HepG2 (cell line): Measurements from ENCODE around the gene HES2. TPM values are rescaled to one million over a fixed set of nuclear protein-coding genes. Genes with fewer than 3 reads are reported as not detected.

Source experiments
- ELF1 ChIP-seq: sonication (generic); formaldehyde crosslinking; IDR thresholded peaks from 2 replicates; pipeline ENCODE4 v1.4.0; 2020; ENCODE audit warnings: missing genetic modification reagents
- GATAD2A ChIP-seq: IDR thresholded peaks from 2 replicates; pipeline ENCODE4 v1.6.1; 2016
- GTF2F1 ChIP-seq: fragments of 150-350 bp; IDR thresholded peaks from 2 replicates; pipeline ENCODE4 v1.6.1; 2014; ENCODE audit warnings: low read length
- RBM39 ChIP-seq: fragments of 200-400 bp; formaldehyde crosslinking; IDR thresholded peaks from one replicate; pipeline ENCODE4 v1.6.1; 2018; ENCODE audit warnings: antibody characterized with exemption, mild to moderate bottlenecking, low read depth, low read length; ENCODE audit not compliant: poor library complexity, severe bottlenecking
- YY1 ChIP-seq: IDR thresholded peaks from 2 replicates; pipeline ENCODE4 v1.6.1; 2011; ENCODE audit warnings: low read length, low read depth, moderate library complexity, mild to moderate bottlenecking; ENCODE audit not compliant: insufficient read depth, insufficient replicate concordance
- ZFP37 ChIP-seq: sonication (generic); formaldehyde crosslinking; IDR thresholded peaks from 2 replicates; pipeline ENCODE4 v1.4.0; 2020; ENCODE audit warnings: missing genetic modification reagents, borderline replicate concordance
- ZNF329 ChIP-seq: sonication (generic); formaldehyde crosslinking; IDR thresholded peaks from 2 replicates; pipeline ENCODE4 v1.9.0; 2021; ENCODE audit warnings: low read depth, mild to moderate bottlenecking, missing genetic modification reagents
- ZNF432 ChIP-seq: sonication (generic); formaldehyde crosslinking; IDR thresholded peaks from 2 replicates; pipeline ENCODE4 v1.5.0; 2020; ENCODE audit warnings: missing genetic modification reagents, mild to moderate bottlenecking, borderline replicate concordance
- ZNF737 ChIP-seq: sonication (generic); formaldehyde crosslinking; IDR thresholded peaks from 2 replicates; pipeline ENCODE4 v1.5.0; 2020; ENCODE audit warnings: missing genetic modification reagents, mild to moderate bottlenecking, borderline replicate concordance
- ZNF75D ChIP-seq: sonication (generic); formaldehyde crosslinking; IDR thresholded peaks from 2 replicates; pipeline ENCODE4 v1.8.1; 2023; ENCODE audit warnings: missing genetic modification reagents, mild to moderate bottlenecking, borderline replicate concordance
- polyA plus RNA-seq, 8 experiments: library from polyadenylated mRNA; depleted of rRNA in 3 of 8; stranded (reverse) in 7 of 8; unstranded in 1 of 8; fragments of >200 nt; fragmentation: Illumina TruSeq in 4 of 8; extraction: Trizol in 4 of 8; gene quantifications; 2 replicates each; pipeline versions ENCODE4 v1.2.1 to v1.2.3, GENCODE V29; 2011 to 2016; ENCODE audit warnings: low read depth in 4 of 8, missing spikeins in 1 of 8, mixed read lengths in 1 of 8; ENCODE audit not compliant: insufficient read depth in 1 of 8
- total RNA-seq, 5 experiments: library from RNA; depleted of rRNA; stranded (reverse); fragments of >200 nt; fragmentation: Illumina TruSeq; extraction: Trizol; gene quantifications; 2 replicates each; pipeline ENCODE4 v1.2.3, GENCODE V29; 2016; ENCODE audit warnings: low read depth in 1 of 5
- TF ChIP-seq, protein P1 (sequence below): sonication (generic); formaldehyde crosslinking; IDR thresholded peaks from 2 replicates; pipeline ENCODE4 v1.4.0; 2020; ENCODE audit warnings: mild to moderate bottlenecking, missing genetic modification reagents, borderline replicate concordance
- TF ChIP-seq, protein P2 (sequence below): sonication (generic); formaldehyde crosslinking; IDR thresholded peaks from 2 replicates; pipeline ENCODE4 v1.9.0; 2021; ENCODE audit warnings: missing genetic modification reagents, borderline replicate concordance
- TF ChIP-seq, protein P3 (sequence below): sonication (generic); formaldehyde crosslinking; IDR thresholded peaks from 2 replicates; pipeline ENCODE4 v1.5.0; 2020; ENCODE audit warnings: mild to moderate bottlenecking, missing genetic modification reagents
- TF ChIP-seq, protein P4 (sequence below): sonication (generic); formaldehyde crosslinking; IDR thresholded peaks from 2 replicates; pipeline ENCODE4 v1.4.0; 2020; ENCODE audit warnings: missing genetic modification reagents
- TF ChIP-seq, protein P5 (sequence below): sonication (generic); formaldehyde crosslinking; IDR thresholded peaks from 2 replicates; pipeline ENCODE4 v1.4.0; 2020; ENCODE audit warnings: missing genetic modification reagents

Gene HES2
- total and polyA plus RNA-seq, 2 of the 13 experiments (the other 11 are each of a cell fraction or from before 2014, with no cell fraction given): 0.11 to 0.17 TPM

DNA sequence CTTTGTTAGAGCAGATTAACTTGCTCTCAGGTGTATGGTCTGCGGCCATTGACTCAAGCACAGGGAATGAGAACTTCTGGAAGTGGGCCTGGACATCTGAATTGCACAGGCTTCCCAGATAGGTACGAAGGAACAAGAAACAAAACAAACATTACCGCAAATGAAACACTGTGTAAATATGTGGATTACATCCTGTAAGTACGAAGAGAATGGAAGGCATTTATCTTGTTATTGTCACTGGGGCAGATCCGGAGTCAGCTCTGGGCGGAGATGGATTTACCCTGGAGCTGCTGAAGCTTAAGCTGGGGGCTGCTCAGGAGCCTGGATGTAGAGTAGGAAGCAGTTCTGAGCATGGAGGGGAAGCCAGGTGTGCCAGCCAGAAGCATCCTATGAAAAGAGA, 6.8 kb downstream of the HES2 start (continued):
- TF ChIP-seq, protein P1, sequence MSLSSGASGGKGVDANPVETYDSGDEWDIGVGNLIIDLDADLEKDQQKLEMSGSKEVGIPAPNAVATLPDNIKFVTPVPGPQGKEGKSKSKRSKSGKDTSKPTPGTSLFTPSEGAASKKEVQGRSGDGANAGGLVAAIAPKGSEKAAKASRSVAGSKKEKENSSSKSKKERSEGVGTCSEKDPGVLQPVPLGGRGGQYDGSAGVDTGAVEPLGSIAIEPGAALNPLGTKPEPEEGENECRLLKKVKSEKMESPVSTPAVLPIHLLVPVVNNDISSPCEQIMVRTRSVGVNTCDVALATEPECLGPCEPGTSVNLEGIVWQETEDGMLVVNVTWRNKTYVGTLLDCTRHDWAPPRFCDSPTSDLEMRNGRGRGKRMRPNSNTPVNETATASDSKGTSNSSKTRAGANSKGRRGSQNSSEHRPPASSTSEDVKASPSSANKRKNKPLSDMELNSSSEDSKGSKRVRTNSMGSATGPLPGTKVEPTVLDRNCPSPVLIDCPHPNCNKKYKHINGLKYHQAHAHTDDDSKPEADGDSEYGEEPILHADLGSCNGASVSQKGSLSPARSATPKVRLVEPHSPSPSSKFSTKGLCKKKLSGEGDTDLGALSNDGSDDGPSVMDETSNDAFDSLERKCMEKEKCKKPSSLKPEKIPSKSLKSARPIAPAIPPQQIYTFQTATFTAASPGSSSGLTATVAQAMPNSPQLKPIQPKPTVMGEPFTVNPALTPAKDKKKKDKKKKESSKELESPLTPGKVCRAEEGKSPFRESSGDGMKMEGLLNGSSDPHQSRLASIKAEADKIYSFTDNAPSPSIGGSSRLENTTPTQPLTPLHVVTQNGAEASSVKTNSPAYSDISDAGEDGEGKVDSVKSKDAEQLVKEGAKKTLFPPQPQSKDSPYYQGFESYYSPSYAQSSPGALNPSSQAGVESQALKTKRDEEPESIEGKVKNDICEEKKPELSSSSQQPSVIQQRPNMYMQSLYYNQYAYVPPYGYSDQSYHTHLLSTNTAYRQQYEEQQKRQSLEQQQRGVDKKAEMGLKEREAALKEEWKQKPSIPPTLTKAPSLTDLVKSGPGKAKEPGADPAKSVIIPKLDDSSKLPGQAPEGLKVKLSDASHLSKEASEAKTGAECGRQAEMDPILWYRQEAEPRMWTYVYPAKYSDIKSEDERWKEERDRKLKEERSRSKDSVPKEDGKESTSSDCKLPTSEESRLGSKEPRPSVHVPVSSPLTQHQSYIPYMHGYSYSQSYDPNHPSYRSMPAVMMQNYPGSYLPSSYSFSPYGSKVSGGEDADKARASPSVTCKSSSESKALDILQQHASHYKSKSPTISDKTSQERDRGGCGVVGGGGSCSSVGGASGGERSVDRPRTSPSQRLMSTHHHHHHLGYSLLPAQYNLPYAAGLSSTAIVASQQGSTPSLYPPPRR (CRISPR knock-in tag): no peak
- TF ChIP-seq, protein P2, sequence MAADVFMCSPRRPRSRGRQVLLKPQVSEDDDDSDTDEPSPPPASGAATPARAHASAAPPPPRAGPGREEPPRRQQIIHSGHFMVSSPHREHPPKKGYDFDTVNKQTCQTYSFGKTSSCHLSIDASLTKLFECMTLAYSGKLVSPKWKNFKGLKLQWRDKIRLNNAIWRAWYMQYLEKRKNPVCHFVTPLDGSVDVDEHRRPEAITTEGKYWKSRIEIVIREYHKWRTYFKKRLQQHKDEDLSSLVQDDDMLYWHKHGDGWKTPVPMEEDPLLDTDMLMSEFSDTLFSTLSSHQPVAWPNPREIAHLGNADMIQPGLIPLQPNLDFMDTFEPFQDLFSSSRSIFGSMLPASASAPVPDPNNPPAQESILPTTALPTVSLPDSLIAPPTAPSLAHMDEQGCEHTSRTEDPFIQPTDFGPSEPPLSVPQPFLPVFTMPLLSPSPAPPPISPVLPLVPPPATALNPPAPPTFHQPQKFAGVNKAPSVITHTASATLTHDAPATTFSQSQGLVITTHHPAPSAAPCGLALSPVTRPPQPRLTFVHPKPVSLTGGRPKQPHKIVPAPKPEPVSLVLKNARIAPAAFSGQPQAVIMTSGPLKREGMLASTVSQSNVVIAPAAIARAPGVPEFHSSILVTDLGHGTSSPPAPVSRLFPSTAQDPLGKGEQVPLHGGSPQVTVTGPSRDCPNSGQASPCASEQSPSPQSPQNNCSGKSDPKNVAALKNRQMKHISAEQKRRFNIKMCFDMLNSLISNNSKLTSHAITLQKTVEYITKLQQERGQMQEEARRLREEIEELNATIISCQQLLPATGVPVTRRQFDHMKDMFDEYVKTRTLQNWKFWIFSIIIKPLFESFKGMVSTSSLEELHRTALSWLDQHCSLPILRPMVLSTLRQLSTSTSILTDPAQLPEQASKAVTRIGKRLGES: no peak
- TF ChIP-seq GATAD2A (CRISPR knock-in tag) (peak; percentile 74), ZNF329 (no peak), RBM39 (no peak), ZFP37 (CRISPR knock-in tag) (no peak), GTF2F1 (no peak), ZNF432 (CRISPR knock-in tag) (no peak), ZNF75D (CRISPR knock-in tag) (no peak), ELF1 (CRISPR knock-in tag) (no peak), YY1 (no peak), ZNF737 (CRISPR knock-in tag) (no peak)
- TF ChIP-seq, protein P3, sequence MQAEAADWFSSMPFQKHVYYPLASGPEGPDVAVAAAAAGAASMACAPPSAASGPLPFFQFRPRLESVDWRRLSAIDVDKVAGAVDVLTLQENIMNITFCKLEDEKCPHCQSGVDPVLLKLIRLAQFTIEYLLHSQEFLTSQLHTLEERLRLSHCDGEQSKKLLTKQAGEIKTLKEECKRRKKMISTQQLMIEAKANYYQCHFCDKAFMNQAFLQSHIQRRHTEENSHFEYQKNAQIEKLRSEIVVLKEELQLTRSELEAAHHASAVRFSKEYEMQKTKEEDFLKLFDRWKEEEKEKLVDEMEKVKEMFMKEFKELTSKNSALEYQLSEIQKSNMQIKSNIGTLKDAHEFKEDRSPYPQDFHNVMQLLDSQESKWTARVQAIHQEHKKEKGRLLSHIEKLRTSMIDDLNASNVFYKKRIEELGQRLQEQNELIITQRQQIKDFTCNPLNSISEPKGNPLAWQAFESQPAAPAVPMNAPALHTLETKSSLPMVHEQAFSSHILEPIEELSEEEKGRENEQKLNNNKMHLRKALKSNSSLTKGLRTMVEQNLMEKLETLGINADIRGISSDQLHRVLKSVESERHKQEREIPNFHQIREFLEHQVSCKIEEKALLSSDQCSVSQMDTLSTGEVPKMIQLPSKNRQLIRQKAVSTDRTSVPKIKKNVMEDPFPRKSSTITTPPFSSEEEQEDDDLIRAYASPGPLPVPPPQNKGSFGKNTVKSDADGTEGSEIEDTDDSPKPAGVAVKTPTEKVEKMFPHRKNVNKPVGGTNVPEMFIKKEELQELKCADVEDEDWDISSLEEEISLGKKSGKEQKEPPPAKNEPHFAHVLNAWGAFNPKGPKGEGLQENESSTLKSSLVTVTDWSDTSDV (CRISPR knock-in tag): no peak
- TF ChIP-seq, protein P4, sequence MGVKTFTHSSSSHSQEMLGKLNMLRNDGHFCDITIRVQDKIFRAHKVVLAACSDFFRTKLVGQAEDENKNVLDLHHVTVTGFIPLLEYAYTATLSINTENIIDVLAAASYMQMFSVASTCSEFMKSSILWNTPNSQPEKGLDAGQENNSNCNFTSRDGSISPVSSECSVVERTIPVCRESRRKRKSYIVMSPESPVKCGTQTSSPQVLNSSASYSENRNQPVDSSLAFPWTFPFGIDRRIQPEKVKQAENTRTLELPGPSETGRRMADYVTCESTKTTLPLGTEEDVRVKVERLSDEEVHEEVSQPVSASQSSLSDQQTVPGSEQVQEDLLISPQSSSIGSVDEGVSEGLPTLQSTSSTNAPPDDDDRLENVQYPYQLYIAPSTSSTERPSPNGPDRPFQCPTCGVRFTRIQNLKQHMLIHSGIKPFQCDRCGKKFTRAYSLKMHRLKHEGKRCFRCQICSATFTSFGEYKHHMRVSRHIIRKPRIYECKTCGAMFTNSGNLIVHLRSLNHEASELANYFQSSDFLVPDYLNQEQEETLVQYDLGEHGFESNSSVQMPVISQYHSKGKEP: no peak
- TF ChIP-seq, protein P5, sequence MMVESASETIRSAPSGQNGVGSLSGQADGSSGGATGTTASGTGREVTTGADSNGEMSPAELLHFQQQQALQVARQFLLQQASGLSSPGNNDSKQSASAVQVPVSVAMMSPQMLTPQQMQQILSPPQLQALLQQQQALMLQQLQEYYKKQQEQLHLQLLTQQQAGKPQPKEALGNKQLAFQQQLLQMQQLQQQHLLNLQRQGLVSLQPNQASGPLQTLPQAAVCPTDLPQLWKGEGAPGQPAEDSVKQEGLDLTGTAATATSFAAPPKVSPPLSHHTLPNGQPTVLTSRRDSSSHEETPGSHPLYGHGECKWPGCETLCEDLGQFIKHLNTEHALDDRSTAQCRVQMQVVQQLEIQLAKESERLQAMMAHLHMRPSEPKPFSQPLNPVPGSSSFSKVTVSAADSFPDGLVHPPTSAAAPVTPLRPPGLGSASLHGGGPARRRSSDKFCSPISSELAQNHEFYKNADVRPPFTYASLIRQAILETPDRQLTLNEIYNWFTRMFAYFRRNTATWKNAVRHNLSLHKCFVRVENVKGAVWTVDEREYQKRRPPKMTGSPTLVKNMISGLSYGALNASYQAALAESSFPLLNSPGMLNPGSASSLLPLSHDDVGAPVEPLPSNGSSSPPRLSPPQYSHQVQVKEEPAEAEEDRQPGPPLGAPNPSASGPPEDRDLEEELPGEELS (CRISPR knock-in tag): peak; percentile 67
